MM.1S (cell line): Measurements from ENCODE around the gene CREB3L2.

ENCODE experiments used
- DNase-seq: peaks from one replicate; pipeline ENCODE4 v3.0.0-alpha.2; 2015
- H2AFZ ChIP-seq: fragments of 300-600 bp; sonication (generic); 2 replicates; pipeline ENCODE4 v1.6.0; 2016; ENCODE audit warnings: antibody characterized with exemption, low read length
- H3F3A ChIP-seq: fragments of 300-600 bp; sonication (generic); 2 replicates; pipeline ENCODE4 v1.6.1; 2016; ENCODE audit warnings: mild to moderate bottlenecking, antibody characterized with exemption, low read length, moderate library complexity, mixed read lengths; ENCODE audit not compliant: insufficient read depth
- H3K27ac ChIP-seq: fragments of 300-600 bp; sonication (generic); 2 replicates; pipeline ENCODE4 v1.5.1; 2016; ENCODE audit warnings: mild to moderate bottlenecking, low read length
- H3K27me3 ChIP-seq: fragments of 300-600 bp; sonication (generic); replicated peaks from 2 replicates; pipeline ENCODE4 v1.6.0; 2016; ENCODE audit warnings: low read length; ENCODE audit not compliant: insufficient read depth
- H3K36me3 ChIP-seq: fragments of 300-600 bp; sonication (generic); replicated peaks from 2 replicates; pipeline ENCODE4 v1.6.1; 2016; ENCODE audit warnings: mild to moderate bottlenecking, low read length, mixed read lengths; ENCODE audit not compliant: insufficient read depth
- H3K4me1 ChIP-seq: fragments of 300-600 bp; sonication (generic); 2 replicates; pipeline ENCODE4 v1.6.1; 2016; ENCODE audit warnings: low read length, mixed read lengths
- H3K4me2 ChIP-seq: fragments of 300-600 bp; sonication (generic); 2 replicates; pipeline ENCODE4 v1.6.0; 2016; ENCODE audit warnings: low read depth, low read length
- H3K4me3 ChIP-seq: fragments of 300-600 bp; sonication (generic); 2 replicates; pipeline ENCODE4 v1.5.1; 2016; ENCODE audit warnings: low read length, mixed read lengths
- H3K79me2 ChIP-seq: fragments of 300-600 bp; sonication (generic); 2 replicates; pipeline ENCODE4 v1.6.1; 2016; ENCODE audit warnings: mixed run types, low read length, mixed read lengths
- H3K9ac ChIP-seq: fragments of 300-600 bp; sonication (generic); 2 replicates; pipeline ENCODE4 v1.6.1; 2016; ENCODE audit warnings: low read length, mixed read lengths
- H3K9me2 ChIP-seq: fragments of 300-600 bp; sonication (generic); replicated peaks from 2 replicates; pipeline ENCODE4 v1.6.1; 2016; ENCODE audit warnings: mild to moderate bottlenecking, low read length, mixed read lengths; ENCODE audit not compliant: insufficient read depth
- H3K9me3 ChIP-seq: fragments of 300-600 bp; sonication (generic); replicated peaks from 2 replicates; pipeline ENCODE4 v1.6.1; 2016; ENCODE audit warnings: mild to moderate bottlenecking, low read length, mixed read lengths; ENCODE audit not compliant: insufficient read depth
- H4K20me1 ChIP-seq: fragments of 300-600 bp; sonication (generic); 2 replicates; pipeline ENCODE4 v1.6.1; 2016; ENCODE audit warnings: mild to moderate bottlenecking, low read length, moderate library complexity, mixed read lengths; ENCODE audit not compliant: insufficient read depth
- CTCF ChIP-seq: fragments of 300-600 bp; sonication (generic); IDR thresholded peaks from 2 replicates; pipeline ENCODE4 v1.5.1; 2016; ENCODE audit warnings: antibody characterized with exemption, low read length, mixed read lengths
- EZH2 ChIP-seq: fragments of 300-600 bp; sonication (generic); optimal IDR thresholded peaks from 2 replicates; pipeline ENCODE3; 2017; ENCODE audit warnings: low read depth, mild to moderate bottlenecking, antibody characterized with exemption, low read length, mixed read lengths
- EZH2phosphoT487 ChIP-seq: fragments of 300-600 bp; sonication (generic); IDR thresholded peaks from 2 replicates; pipeline ENCODE4 v1.6.1; 2018; ENCODE audit warnings: antibody characterized with exemption, low read length

Gene CREB3L2

GRCh38 chr7:137940218-137940617, 61.7 kb downstream of the CREB3L2 start:
- TF ChIP-seq CTCF: no peak
- TF ChIP-seq EZH2phosphoT487: no peak
- TF ChIP-seq EZH2: no peak
- no peak overlapping the region for H2AFZ ChIP-seq
- H3K9ac ChIP-seq: no peak overlapping the region
- H3K4me3 ChIP-seq: no peak overlapping the region
- H3K27me3 ChIP-seq: no peaks in the 10 kb centered on the region
- no peak for DNase-seq
- H3K4me2 ChIP-seq: no peak overlapping the region
- peaks cover 13% of the 10 kb centered on the region for H3F3A ChIP-seq
- H4K20me1 ChIP-seq: no peaks in the 10 kb centered on the region; the same call in 1 of the 2 replicates
- H3K9me3 ChIP-seq: no peaks in the 10 kb centered on the region
- H3K79me2 ChIP-seq: peaks cover 88% of the 10 kb centered on the region
- H3K4me1 ChIP-seq: peaks cover 26% of the 10 kb centered on the region
- H3K27ac ChIP-seq: no peak overlapping the region
- no peaks in the 10 kb centered on the region for H3K9me2 ChIP-seq
- H3K36me3 ChIP-seq: 0 out of 2 replicates have a peak, but pooled peaks cover 5% of the 10 kb centered on the region

GRCh38 chr7:137937202-137937560, 64.7 kb downstream of the CREB3L2 start:
- H3K9me3 ChIP-seq: no peaks in the 10 kb centered on the region
- H4K20me1 ChIP-seq: no peaks in the 10 kb centered on the region
- no peak overlapping the region for H3K9ac ChIP-seq
- TF ChIP-seq CTCF: no peak
- TF ChIP-seq EZH2phosphoT487: no peak
- TF ChIP-seq EZH2: no peak
- H3F3A ChIP-seq: peaks cover 19% of the 10 kb centered on the region
- no peak for DNase-seq
- H3K27me3 ChIP-seq: no peaks in the 10 kb centered on the region
- no peak overlapping the region for H3K27ac ChIP-seq
- peaks cover 90% of the 10 kb centered on the region for H3K79me2 ChIP-seq
- H3K4me2 ChIP-seq: no peak overlapping the region
- H3K36me3 ChIP-seq: no peaks in the 10 kb centered on the region
- no peak overlapping the region for H2AFZ ChIP-seq
- H3K4me1 ChIP-seq: peaks cover 32% of the 10 kb centered on the region
- no peaks in the 10 kb centered on the region for H3K9me2 ChIP-seq
- H3K4me3 ChIP-seq: no peak overlapping the region

GRCh38 chr7:137936509-137937201, 65.2 kb downstream of the CREB3L2 start:
- TF ChIP-seq CTCF (no peak), EZH2phosphoT487 (no peak), EZH2 (no peak)
- Histone ChIP-seq H3K27me3 (no peaks in the 10 kb centered on the region), H4K20me1 (no peaks in the 10 kb centered on the region), H3K36me3 (no peaks in the 10 kb centered on the region), H3F3A (peaks cover 19% of the 10 kb centered on the region), H3K4me3 (0 out of 2 replicates have a peak overlapping the region, but pooled peaks have one; percentile 53), H3K9me2 (no peaks in the 10 kb centered on the region), H3K4me2 (peak overlapping the region; percentile 92), H3K27ac (no peak overlapping the region; the same call in 1 of the 2 replicates), H3K9ac (no peak overlapping the region), H3K79me2 (peaks cover 90% of the 10 kb centered on the region), H3K9me3 (no peaks in the 10 kb centered on the region), H2AFZ (no peak overlapping the region), H3K4me1 (peaks cover 32% of the 10 kb centered on the region)
- no peak for DNase-seq
